IMR-90 (cell line): Measurements from ENCODE around the gene GPHA2.

Experiments used
- BHLHE40 ChIP-seq: fragments of 150-350 bp; IDR thresholded peaks from 2 replicates; pipeline ENCODE4 v1.6.1; 2016; ENCODE audit warnings: mild to moderate bottlenecking, low read depth, low read length
- MAFK ChIP-seq: IDR thresholded peaks from 2 replicates; pipeline ENCODE4 v1.6.1; 2012; ENCODE audit warnings: low read depth, low read length, improper control_type of control experiment
- POLR2A ChIP-seq: IDR thresholded peaks from 2 replicates; pipeline ENCODE4 v1.6.1; 2012; ENCODE audit warnings: mild to moderate bottlenecking, low read depth, low read length
- RAD21 ChIP-seq: IDR thresholded peaks from 2 replicates; pipeline ENCODE4 v1.6.1; 2012; ENCODE audit warnings: low read length, improper control_type of control experiment
- RCOR1 ChIP-seq: IDR thresholded peaks from 2 replicates; pipeline ENCODE4 v1.6.1; 2012; ENCODE audit warnings: mild to moderate bottlenecking, low read length, improper control_type of control experiment; ENCODE audit not compliant: insufficient replicate concordance
- RFX5 ChIP-seq: IDR thresholded peaks from 2 replicates; pipeline ENCODE4 v1.8.0; 2012; ENCODE audit warnings: low read depth, mild to moderate bottlenecking, low read length, moderate library complexity
- TF ChIP-seq, protein P1 (sequence below): conservative IDR thresholded peaks from 2 replicates; pipeline ENCODE4 v1.5.1; 2012; ENCODE audit warnings: mild to moderate bottlenecking, low read depth, low read length, improper control_type of control experiment
- TF ChIP-seq, protein P2 (sequence below): fragments of 150-350 bp; IDR thresholded peaks from 2 replicates; pipeline ENCODE4 v1.6.1; 2016; ENCODE audit warnings: low read depth, mild to moderate bottlenecking, low read length, moderate library complexity, borderline replicate concordance

DNA sequence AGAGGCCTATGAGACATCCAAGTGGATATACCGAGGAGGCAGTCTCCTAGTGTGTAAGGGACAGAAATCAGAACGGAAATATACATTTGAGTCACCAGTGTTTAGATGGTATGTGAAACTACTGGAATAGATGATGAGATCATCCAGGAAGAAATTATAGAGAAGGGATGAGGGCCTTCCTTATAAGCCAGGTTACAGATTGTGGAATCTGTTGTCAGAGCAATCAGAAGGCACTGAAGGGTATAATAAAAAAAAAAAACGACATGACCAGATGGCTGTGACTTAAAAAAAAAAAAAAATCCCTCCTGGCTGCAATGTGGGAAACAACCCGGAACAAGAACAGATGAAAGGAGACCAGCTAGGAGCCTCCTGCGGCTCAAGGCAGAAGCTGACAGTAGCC is 33.5 kb upstream of the GPHA2 start:
- TF ChIP-seq, protein P1, sequence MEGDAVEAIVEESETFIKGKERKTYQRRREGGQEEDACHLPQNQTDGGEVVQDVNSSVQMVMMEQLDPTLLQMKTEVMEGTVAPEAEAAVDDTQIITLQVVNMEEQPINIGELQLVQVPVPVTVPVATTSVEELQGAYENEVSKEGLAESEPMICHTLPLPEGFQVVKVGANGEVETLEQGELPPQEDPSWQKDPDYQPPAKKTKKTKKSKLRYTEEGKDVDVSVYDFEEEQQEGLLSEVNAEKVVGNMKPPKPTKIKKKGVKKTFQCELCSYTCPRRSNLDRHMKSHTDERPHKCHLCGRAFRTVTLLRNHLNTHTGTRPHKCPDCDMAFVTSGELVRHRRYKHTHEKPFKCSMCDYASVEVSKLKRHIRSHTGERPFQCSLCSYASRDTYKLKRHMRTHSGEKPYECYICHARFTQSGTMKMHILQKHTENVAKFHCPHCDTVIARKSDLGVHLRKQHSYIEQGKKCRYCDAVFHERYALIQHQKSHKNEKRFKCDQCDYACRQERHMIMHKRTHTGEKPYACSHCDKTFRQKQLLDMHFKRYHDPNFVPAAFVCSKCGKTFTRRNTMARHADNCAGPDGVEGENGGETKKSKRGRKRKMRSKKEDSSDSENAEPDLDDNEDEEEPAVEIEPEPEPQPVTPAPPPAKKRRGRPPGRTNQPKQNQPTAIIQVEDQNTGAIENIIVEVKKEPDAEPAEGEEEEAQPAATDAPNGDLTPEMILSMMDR = no peak
- TF ChIP-seq POLR2A (no peak), BHLHE40 (no peak), RAD21 (no peak), RFX5 (no peak), RCOR1 (no peak), MAFK (no peak)
- TF ChIP-seq, protein P2, sequence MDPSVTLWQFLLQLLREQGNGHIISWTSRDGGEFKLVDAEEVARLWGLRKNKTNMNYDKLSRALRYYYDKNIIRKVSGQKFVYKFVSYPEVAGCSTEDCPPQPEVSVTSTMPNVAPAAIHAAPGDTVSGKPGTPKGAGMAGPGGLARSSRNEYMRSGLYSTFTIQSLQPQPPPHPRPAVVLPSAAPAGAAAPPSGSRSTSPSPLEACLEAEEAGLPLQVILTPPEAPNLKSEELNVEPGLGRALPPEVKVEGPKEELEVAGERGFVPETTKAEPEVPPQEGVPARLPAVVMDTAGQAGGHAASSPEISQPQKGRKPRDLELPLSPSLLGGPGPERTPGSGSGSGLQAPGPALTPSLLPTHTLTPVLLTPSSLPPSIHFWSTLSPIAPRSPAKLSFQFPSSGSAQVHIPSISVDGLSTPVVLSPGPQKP = no peak
